ENCODE results near the gene DXO. TPM values are rescaled to one million over a fixed set of nuclear protein-coding genes. Genes with fewer than 3 reads are reported as not detected.

DXO gene
- total RNA-seq, 2 experiments from 2014 or later = 13.0 to 13.1 TPM

DNA sequence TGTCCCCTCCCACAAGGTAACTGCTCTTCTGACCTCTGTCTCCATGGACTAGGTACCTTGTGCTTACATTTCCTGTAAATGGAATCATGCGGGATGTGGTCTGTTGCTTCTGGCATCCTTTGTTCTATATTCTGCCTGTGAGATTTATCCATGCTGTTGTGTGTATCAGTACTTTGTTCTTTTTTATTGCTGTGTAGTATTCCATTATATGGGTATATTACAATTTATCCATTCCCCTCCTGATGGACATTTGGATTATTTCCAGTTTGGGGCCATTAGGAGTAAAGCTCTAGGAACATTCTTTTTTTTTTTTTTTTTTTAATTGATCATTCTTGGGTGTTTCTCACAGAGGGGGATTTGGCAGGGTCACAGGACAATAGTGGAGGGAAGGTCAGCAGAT is 41.0 kb downstream of the DXO start:
- DNase-seq = no peak
- Mint-ChIP-seq H3K27me3 (no peaks in the 10 kb centered on the region), H3K27ac (no peak overlapping the region), H3K36me3 (ENCODE audit: low read depth) (no peaks in the 10 kb centered on the region), H3K4me3 (no peak overlapping the region), H3K4me1 (ENCODE audit: low read depth) (no peaks in the 10 kb centered on the region), H3K9me3 (no peaks in the 10 kb centered on the region)
- intact Hi-C loops (cut with micrococcal nuclease) = no loop called here
- CTCF ChIA-PET = no interaction called here
- no peak for ATAC-seq
- TF ChIP-seq, protein P1, sequence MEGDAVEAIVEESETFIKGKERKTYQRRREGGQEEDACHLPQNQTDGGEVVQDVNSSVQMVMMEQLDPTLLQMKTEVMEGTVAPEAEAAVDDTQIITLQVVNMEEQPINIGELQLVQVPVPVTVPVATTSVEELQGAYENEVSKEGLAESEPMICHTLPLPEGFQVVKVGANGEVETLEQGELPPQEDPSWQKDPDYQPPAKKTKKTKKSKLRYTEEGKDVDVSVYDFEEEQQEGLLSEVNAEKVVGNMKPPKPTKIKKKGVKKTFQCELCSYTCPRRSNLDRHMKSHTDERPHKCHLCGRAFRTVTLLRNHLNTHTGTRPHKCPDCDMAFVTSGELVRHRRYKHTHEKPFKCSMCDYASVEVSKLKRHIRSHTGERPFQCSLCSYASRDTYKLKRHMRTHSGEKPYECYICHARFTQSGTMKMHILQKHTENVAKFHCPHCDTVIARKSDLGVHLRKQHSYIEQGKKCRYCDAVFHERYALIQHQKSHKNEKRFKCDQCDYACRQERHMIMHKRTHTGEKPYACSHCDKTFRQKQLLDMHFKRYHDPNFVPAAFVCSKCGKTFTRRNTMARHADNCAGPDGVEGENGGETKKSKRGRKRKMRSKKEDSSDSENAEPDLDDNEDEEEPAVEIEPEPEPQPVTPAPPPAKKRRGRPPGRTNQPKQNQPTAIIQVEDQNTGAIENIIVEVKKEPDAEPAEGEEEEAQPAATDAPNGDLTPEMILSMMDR (IDR thresholded peaks at IDR 0.05) = no peak
- POLR2A ChIA-PET = interaction anchor here (0.9 kb wide), 1 partner anchor 21 kb away, joined by 3 read pairs; no protein-coding TSS in a partner anchor

DNA sequence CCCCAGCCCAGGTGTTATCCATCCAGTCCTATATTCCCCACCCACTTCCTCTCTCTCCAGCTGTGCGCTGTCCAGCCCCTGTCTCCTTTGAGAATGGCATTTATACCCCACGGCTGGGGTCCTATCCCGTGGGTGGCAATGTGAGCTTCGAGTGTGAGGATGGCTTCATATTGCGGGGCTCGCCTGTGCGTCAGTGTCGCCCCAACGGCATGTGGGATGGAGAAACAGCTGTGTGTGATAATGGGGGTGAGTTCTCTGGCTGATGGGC is 43.3 kb downstream of the DXO start:
- Mint-ChIP-seq H3K36me3 (ENCODE audit: low read depth) (no peaks in the 10 kb centered on the region), H3K27me3 (no peaks in the 10 kb centered on the region), H3K4me3 (no peak overlapping the region), H3K4me1 (ENCODE audit: low read depth) (no peaks in the 10 kb centered on the region), H3K27ac (no peak overlapping the region), H3K9me3 (no peaks in the 10 kb centered on the region)
- no peak for DNase-seq
- POLR2A ChIA-PET = interaction anchor here (0.9 to 1.1 kb wide), 2 partner anchors 20 to 88 kb away, joined by 3 read pairs; no protein-coding TSS in a partner anchor
- CTCF ChIA-PET = no interaction called here
- TF ChIP-seq, protein P1 (IDR thresholded peaks at IDR 0.05) = no peak
- intact Hi-C loops (cut with micrococcal nuclease) = no loop called here
- ATAC-seq = no peak

DNA sequence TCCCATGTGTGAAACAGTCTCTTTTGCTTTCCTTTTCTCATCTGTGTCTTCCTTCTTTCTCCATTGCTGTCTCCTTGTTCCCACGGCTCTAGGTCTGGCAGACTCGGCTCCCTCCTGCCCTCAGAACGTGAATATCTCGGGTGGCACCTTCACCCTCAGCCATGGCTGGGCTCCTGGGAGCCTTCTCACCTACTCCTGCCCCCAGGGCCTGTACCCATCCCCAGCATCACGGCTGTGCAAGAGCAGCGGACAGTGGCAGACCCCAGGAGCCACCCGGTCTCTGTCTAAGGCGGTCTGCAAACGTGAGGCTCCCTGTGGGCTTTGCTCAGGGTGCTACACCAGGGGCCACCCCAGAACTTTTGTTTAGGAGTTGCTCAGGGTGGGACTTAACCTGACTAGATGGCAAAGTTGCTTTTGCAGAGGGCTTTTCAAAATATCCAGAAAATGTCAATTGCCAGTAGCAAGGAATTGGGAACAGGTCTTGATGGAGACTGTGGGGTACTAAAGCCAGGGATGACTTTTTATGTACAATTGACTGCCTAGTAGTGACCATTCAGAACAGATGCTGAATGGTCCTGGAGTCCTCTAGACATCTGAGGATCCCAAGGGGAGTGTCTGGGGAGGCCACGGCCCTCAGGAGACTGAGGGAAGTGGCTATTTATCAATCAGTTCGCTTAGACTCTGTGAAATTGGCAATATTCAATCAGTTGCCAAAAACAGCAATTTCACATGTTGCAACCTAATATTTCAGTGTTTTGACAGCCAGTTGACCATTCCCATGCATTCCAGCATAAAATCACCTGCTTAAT is 43.9 kb downstream of the DXO start:
- Mint-ChIP-seq H3K4me1 (ENCODE audit: low read depth) (no peaks in the 10 kb centered on the region), H3K9me3 (no peaks in the 10 kb centered on the region), H3K27ac (no peak overlapping the region), H3K27me3 (no peaks in the 10 kb centered on the region), H3K4me3 (no peak overlapping the region), H3K36me3 (ENCODE audit: low read depth) (no peaks in the 10 kb centered on the region)
- TF ChIP-seq, protein P1 (IDR thresholded peaks at IDR 0.05) = no peak
- intact Hi-C loops (cut with micrococcal nuclease) = no loop called here
- POLR2A ChIA-PET = interaction anchor here (1.1 kb wide), 1 partner anchor 21 kb away, joined by 3 read pairs; no protein-coding TSS in a partner anchor
- CTCF ChIA-PET = no interaction called here
- no peak for ATAC-seq
- DNase-seq = no peak

DNA sequence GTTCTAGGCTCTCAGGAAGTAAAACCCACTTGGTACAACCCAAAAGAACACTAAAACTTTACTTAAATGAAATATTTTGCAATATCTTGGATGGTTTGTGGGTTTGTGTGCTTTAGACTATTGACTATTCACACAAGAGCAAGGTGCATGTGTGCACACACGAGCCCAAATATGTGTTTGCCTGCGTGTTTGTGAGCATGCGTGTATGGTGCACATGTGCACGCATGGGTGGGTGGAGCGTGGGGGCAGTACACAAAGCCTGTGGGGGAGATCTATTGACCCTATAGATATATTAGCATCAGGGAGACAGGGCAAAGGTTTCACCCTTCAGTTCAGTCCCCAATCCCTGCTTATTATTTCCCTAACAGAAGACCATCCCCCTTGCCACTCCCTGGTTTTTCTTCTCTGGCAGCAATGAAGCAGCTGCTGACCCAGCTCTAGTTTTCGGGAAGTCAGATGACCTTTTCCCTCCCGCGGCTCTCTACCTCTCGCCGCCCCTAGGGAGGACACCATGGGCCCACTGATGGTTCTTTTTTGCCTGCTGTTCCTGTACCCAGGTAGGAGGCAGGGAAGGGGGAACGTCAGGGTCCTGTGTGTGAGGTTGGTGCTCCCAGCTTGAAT is 44.6 kb downstream of the DXO start, which contains the start of gene C2:
C2 (plus strand) TSS at position 476 of the 621 bp plus-strand sequence; CDS start at position 512, 36 bp downstream.
- no peak within 1 kb of the TSS for H3K27ac Mint-ChIP-seq
- no peaks in the 10 kb centered on the region for H3K9me3 Mint-ChIP-seq
- H3K36me3 Mint-ChIP-seq (ENCODE audit: low read depth) = no peaks in the 10 kb centered on the region
- TF ChIP-seq, protein P1 (IDR thresholded peaks at IDR 0.05) = no peak
- H3K4me3 Mint-ChIP-seq = no peak within 1 kb of the TSS
- DNase-seq = no peak
- ATAC-seq = no peak
- ChIA-PET CTCF (no interaction called here), POLR2A (interaction anchor here (1.1 kb wide), 1 partner anchor 21 kb away, joined by 3 read pairs; no protein-coding TSS in a partner anchor)
- H3K27me3 Mint-ChIP-seq = no peaks in the 10 kb centered on the region
- intact Hi-C loops (cut with micrococcal nuclease) = no loop called here
- no peaks in the 10 kb centered on the region for H3K4me1 Mint-ChIP-seq (ENCODE audit: low read depth)

DNA sequence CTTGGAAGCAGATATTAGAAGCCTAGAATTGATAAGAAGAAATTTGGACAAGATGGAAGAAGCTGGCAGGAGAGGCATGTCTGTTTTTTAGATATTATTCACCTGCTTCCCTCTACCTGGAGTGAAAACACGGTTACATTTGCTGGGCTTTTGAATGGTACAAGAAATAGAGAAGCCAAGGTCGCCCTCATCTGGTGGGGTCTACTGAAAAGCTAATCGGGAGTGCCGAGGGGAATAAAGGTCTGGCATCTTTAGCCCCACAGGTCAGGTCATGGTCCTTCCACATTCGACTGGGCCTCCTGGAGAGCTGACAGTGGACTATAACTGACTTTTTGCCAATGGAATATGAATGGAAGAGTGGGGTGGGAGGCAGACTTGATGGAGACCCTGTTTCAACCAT is 49.0 kb downstream of the DXO start:
- H3K36me3 Mint-ChIP-seq (ENCODE audit: low read depth) = no peaks in the 10 kb centered on the region
- intact Hi-C loops (cut with micrococcal nuclease) = no loop called here
- H3K4me3 Mint-ChIP-seq = no peak overlapping the region
- no peaks in the 10 kb centered on the region for H3K27me3 Mint-ChIP-seq
- H3K9me3 Mint-ChIP-seq = no peaks in the 10 kb centered on the region
- H3K4me1 Mint-ChIP-seq (ENCODE audit: low read depth) = no peaks in the 10 kb centered on the region
- ATAC-seq = peak; percentile 58
- POLR2A ChIA-PET = interaction anchor here (0.6 kb wide), 1 partner anchor 10 kb away, joined by 4 read pairs; no protein-coding TSS in a partner anchor
- CTCF ChIA-PET = interaction anchor here (0.6 to 2.6 kb wide), 9 partner anchors 12 to 1176 kb away, joined by 3 to 13 read pairs (median 4); partner anchors contain the start of gene NEU1
- H3K27ac Mint-ChIP-seq = no peak overlapping the region
- peak; percentile 65 for DNase-seq
- TF ChIP-seq, protein P1 (IDR thresholded peaks at IDR 0.05) = peak; percentile 8

Measured in activated CD8-positive, alpha-beta T cell treated with anti-CD3 and anti-CD28 coated beads for 36 hours (primary cell).